Erythroblast (primary cell): ENCODE data around the gene MDGA2.
"Not testable (repeated sequence)": the region's sequence is repeated elsewhere in the genome, so short reads cannot be mapped to it uniquely, and the experiment has no call there.

Experiments used
- DNase-seq, 2 experiments: peaks; one replicate each; lab custom pipeline; 2025; lab: John Stamatoyannopoulos, UW
- GATA1 ChIP-seq: IDR thresholded peaks from 2 replicates; pipeline ENCODE4 v1.6.1; 2011; ENCODE audit warnings: low read depth, mild to moderate bottlenecking, control low read depth, low read length, moderate library complexity
- POLR2A ChIP-seq: IDR thresholded peaks from 2 replicates; pipeline ENCODE4 v1.6.1; 2011; ENCODE audit warnings: mild to moderate bottlenecking, low read length

MDGA2 gene

DNA sequence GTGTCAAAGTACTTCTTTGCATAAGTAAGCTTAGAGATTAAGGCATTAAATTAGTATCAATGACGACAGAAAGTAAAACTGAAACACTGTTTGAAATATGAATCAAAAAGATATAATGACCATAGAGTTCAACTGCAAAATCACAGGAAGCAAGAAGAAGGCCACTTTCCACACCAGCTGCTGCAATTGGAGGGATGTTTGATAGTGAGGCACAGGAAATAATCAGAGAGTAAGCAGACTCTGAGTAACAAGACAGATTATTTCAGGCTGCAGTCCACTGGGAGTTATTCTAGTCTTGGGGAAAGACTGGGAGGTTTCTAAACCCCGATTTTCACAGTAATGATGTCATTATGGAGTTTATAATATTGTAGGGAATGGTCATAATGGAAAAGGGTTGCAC lies 12.9 kb downstream of the MDGA2 start:
- no peak for TF ChIP-seq POLR2A
- no peak for TF ChIP-seq GATA1
- no peak for DNase-seq

DNA sequence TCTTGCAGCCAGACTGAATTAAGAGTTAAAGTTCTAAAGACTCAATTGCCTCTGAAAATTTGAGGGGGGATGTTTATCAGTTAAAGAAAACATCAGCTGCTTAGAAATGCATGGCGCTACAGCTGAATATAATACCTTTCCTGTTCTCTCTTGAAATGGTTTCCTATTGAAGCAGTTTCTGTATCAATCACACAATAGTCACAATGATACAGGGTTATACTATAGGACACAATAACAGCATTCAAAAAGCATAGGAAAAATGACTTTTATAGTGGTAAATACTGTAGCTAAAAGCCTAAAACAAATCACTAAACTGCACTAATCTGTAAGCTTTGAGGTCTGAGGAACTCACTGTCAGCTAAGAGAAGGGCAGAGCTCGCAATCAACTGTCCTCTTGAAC lies 15.2 kb downstream of the MDGA2 start:
- DNase-seq = no peak
- TF ChIP-seq GATA1 (no peak), POLR2A (no peak)

DNA sequence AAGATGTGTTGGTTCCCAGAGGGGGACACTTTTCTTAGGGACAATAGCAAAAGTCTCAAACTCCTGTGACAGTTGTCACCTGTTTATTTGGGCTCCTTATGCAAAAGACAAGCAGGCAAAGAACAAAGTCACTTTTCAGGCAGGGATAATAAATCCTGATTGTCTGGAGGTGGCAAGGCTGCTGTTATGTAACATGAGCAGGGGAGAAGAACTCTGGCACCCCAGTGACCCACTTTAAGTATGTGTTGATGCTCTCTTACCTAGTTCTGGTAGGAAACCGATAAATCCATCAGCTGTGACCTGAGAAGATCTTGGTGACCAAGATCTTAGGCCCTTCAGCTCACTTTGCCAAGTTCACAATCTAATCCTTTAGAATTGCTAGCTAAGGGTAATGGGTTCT lies 17.4 kb downstream of the MDGA2 start:
- TF ChIP-seq GATA1 = no peak
- TF ChIP-seq POLR2A = no peak
- DNase-seq = no peak

DNA sequence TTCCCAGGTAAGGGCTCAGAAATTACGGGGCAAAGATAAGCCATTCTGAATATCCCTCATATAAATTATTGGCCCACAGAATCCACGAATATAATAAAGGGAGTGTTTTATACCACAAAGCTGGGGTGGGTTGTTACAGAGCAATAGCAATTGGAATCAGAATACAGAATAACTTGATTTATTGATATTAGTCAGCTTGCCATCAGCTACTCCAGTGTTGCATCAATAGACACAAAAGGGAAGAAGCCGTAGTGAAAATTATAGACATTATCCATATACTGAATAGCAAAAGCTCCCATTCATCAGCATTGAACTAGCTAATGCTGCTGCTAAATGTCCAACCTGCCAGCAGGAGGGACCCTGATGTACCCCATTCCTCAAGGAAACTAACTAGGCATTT lies 18.3 kb downstream of the MDGA2 start:
- no peak for DNase-seq
- no peak for TF ChIP-seq POLR2A

DNA sequence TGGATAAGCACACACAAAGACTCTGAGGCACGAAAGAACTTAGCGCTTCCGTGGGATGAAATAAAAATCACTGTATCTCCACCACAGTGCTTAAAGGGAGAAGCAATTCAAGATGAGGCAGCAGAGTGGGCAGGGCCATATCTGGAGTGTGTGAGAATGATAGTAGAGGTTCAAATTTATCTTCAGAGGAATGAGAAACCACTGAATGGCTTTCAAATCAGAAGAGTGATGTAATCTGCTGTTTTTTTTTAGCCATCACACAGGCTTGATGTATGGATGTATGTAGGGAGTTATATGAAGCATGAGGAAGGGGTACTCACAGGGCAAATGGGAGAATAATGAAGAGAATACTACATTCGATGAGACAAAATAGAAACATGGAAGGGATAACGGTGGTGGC lies 24.1 kb downstream of the MDGA2 start:
- no peak for TF ChIP-seq GATA1
- no peak for TF ChIP-seq POLR2A
- no peak for DNase-seq

DNA sequence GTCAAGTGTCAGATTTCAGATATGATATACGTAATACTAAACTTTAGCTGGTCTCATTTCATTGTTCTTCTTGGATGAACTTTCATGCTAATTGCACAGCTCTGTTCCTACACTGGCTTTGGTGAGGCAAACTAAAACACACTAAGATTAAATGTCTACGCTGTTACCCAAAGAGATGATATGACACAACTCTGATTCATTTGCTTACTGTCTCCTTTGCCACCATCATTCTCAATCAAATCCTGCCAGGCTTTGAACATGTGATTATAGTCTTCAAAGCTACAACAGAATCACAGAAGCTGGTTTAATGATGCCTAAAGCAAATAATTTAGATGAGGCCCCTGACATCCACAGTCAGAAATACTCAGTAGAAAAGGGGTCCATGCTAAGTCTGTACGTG lies 37.7 kb downstream of the MDGA2 start:
- no peak for DNase-seq
- no peak for TF ChIP-seq GATA1
- TF ChIP-seq POLR2A = no peak

DNA sequence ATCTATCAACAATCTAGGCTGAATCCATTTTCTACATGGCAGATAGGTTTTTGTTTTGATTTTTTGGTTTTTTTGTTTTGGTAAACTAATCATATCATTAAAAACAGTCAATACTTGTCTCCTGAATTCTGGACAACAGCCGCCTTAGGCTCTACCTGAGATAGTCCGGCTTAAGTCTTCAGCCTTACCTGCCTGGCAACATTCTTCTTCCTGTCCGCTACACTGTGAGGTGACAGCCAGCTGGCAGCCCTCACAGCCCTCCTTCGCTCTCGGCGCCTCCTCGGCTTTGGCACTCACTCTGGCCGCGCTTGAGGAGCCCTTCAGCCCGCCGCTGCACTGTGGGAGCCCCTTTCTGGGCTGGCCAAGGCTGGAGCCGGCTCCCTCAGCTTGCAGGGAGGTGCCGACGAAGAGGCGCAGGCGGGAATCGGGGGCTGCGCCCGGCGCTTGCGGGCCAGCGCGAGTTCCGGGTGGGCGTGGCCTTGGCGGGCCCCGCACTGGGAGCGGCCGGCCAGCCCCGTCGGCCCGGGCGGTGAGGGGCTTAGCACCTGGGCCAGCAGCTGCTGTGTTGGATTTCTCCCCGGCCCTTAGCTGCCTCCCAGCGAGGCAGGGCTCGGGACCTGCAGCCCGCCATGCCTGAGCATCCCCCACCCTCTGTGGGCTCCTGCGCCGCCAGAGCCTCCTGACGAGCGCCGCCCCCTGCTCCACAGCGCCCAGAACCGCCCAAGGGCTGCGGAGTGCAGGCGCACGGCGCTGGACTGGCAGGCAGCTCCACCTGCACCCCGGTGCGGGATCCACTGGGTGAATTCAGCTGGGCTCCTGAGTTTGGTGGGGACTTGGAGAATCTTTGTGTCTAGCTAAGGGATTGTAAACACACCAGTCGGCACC lies 49.0 kb downstream of the MDGA2 start:
- TF ChIP-seq GATA1 = no peak
- no peak for TF ChIP-seq POLR2A
- DNase-seq = no peak

DNA sequence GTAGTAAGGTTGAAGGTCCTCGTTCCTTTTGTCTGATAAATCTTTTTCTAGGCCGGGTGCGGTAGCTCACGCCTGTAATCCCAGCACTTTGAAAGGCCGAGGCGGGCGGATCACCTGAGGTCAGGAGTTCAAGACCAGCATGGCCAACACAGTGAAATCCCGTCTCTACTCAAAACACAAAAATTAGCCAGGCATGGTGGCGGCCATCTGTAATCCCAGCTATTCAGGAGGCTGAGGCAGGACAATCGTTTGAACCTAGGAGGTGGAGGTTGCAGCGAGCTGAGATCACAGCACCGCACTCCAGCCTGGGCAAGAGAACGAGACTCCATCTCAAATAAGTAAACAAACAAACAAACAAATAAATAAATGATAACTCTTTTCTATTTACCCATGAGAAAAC lies 51.3 kb downstream of the MDGA2 start:
- not testable (repeated sequence) for DNase-seq

DNA sequence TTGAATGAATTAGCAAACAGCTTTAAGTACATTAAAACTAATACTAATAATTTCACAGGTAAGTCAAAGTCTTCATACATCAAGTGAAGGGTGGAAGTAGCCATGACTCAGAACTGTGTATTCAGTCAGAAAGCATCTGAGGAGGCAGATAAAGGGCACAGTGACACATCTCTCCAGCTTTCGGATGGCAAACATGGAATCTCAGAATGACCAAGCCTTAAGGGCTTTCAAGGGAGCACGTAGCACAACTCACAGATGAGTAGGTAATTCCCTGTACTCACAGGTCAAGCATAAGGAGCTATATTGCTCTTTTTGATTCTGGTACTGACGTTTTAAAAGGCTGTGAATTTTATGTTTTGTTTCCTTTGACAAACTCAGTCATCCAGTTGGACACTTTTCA lies 56.0 kb downstream of the MDGA2 start:
- DNase-seq = no peak

DNA sequence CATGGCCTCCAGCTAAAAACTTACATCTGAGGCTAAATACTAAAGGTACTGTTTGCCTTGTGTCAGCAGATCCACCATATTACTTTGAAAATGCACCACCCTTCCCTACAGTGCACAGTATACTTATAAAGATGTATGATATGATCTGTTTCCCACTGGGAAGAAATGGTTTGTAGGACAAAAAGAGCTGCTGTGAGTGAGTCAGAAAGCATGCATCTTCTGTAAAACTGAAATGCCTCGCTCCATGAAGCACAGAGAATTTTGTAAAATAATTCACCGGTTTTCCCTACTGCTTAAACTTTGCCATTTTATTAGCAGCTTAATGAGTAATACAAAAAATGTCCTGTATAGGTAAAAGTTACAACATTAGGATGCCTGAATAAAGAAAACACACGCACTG lies 68.8 kb downstream of the MDGA2 start:
- DNase-seq = no peak
- TF ChIP-seq GATA1 (no peak), POLR2A (no peak)

More for the DNA sequence above, 56.0 kb downstream of the MDGA2 start:
- TF ChIP-seq POLR2A (no peak), GATA1 (no peak)

DNA sequence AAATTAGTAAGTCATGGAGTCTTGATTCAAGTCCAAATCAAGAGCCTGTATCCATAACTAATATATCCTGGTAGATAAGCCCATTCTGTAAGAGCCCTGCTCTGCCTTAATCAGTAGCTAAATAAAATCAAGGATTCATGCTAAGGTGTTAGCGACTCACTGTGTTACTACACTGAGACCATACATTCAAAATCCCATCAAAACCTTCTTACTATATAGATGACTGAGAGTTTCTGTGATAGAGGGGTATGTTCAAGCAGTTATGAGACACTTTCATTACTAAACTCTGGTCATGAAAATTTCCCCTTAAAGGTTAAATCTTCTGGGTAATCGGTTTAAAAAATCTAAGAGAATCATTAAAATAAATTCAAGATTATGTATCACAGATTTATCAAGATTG lies 78.5 kb downstream of the MDGA2 start:
- no peak for TF ChIP-seq POLR2A
- TF ChIP-seq GATA1 = no peak
- no peak for DNase-seq

DNA sequence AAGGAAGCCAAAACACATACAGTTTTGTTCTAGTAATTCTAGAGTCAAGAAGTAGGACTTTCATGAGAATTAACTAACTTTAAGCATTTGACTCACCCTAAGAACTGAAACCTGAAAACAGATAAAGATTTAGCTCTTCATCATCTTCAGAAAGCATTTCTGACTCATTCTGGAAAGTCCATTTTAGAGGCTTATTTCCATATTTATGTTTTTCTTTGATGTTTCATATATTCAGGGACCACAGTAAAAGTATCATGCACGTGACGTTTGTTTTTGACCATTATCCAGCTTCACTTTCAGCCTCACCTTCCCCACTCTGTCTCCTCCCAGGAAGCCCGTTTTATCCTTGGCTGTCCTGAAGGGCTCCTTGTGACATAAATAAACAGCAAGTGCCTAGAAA lies 79.2 kb downstream of the MDGA2 start:
- DNase-seq = no peak
- TF ChIP-seq GATA1 (no peak), POLR2A (no peak)

DNA sequence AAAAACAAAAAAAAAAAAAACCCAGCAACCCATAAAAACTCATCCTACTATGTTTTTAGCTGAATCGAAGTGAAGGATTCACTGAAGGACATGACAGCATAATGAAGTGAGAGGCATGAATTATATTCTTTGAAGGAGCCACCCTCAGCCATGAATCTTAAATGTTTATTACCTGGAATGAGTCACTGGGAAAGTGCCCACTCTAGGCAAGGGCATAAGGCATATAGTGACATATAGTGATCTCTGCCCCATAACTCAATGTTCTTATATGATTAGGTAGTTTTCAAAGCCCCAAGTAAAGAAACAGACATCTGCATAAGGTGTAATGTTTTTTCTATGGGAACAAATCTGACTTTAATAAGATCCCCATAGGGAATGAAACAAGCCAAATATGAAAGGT lies 79.9 kb downstream of the MDGA2 start:
- no peak for DNase-seq
- TF ChIP-seq POLR2A = no peak
- no peak for TF ChIP-seq GATA1

DNA sequence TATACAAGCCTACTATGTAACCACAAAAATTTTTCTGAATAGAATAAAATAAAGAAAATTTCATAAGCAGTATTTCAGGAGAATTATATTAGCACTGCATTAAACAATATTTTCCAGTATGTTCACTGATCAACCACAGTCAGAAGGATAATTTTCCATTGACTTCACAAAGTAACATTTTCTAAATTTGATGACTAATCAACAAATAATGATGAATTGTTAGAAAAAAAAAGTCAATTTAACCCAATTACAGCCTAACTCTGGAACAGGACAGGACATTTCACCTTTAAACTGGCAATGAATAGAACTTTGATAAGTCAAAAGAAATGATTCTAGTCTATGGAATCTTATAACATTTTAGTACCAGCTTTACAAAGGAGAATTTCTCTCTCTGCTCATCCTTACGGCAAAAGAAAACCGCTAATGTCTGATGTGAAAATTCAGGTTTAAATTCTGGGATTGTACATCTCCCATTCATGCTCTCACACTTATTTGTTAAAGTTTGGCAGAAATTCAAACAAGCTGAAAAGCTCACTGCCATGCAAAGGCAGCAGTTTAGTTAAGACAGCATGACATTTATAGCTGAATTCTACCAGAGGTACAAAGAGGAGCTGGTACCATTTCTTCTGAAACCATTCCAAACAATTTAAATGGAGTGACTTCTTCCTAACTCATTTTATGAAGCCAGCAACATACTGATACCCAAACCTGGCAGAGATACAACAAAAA lies 84.5 kb downstream of the MDGA2 start:
- no peak for TF ChIP-seq GATA1
- TF ChIP-seq POLR2A = no peak
- no peak for DNase-seq

DNA sequence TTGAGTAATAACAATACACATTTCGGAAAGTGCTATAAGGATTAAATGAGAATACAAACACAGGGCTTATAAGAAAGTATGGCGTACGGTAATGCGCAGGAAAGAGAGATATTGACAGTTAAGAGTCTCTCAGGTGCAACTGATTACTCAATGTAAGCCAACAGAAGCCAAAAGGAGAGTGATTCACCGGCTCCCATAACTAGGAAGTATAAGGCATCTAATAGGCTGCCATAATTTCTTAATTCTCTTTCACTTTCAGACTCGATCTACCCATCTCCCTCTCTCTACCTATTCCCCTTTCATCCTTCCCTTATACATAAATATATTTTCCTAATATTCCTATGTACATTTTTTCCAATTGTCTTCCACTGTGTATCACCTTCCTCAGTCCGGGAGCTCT lies 90.0 kb downstream of the MDGA2 start:
- no peak for DNase-seq
- TF ChIP-seq POLR2A = no peak
- TF ChIP-seq GATA1 = no peak
